Measurements from ENCODE around the gene CAPN3. TPM values are rescaled to one million over a fixed set of nuclear protein-coding genes. Genes with fewer than 3 reads are reported as not detected.

Gene CAPN3
- total and polyA plus RNA-seq, 4 donors: 19.2 to 46.7 (median 35.2) TPM

DNA sequence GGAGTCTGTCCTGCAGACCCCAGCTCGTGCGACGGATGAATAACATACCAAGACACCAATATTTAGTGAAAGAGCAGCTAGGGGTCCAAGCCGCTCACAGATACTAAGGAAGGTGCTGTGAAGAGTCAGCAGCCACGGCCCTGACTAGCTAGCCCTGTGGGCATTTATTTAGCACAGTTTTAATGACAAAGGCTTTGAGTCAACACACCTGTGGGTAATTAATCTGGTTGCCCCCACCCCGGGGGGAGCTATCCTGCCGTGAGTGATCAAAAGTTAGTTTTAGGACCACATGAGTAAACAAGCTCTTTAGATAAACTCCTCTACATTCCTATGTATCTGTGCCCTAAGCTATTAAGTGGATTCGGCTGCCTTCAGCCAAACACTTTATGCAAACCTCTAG, 18.7 kb downstream of the CAPN3 start:
- Histone ChIP-seq H3K4me1 (ENCODE audit: control insufficient read depth, insufficient read depth, low read length) (no peaks in the 10 kb centered on the region), H3K36me3 (ENCODE audit: control insufficient read depth, insufficient read depth, low read length) (no peaks in the 10 kb centered on the region), H3K9me3 (ENCODE audit: control insufficient read depth, insufficient read depth, low read length) (no peaks in the 10 kb centered on the region), H3K27me3 (ENCODE audit: control insufficient read depth, insufficient read depth, low read length) (no peaks in the 10 kb centered on the region), H3K4me3 (ENCODE audit: low read depth, low read length) (no peak overlapping the region), H3K27ac (ENCODE audit: low read depth, low read length) (no peak overlapping the region)
- no peak for DNase-seq (ENCODE audit: low read depth in 4 of 6, low spot score in 6 of 6)
- WGBS (ENCODE audit: insufficient coverage): 73% methylated on average over 2 of the region's 8 CpGs

DNA sequence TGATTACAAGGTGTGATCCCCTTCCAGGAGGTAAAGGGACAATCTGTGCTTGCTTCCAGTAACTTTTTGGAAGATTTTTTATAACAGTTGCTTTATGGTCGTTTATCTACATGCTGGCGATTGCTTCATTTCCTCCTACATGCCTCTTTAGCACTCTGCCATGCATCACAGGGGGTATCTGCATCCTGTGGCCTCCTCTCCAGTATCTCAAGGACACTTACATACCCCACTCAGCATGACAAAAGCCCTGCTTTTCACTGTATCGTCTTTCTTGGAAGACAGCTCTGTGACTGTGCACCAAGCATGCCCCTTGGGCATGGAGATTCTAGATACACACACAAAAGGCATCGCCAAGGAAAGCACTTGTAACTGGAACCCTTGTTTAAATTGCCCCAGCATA, 25.3 kb downstream of the CAPN3 start:
- Histone ChIP-seq H3K9me3 (ENCODE audit: control insufficient read depth, insufficient read depth, low read length) (no peaks in the 10 kb centered on the region), H3K36me3 (ENCODE audit: control insufficient read depth, insufficient read depth, low read length) (no peaks in the 10 kb centered on the region), H3K4me3 (ENCODE audit: low read depth, low read length) (no peak overlapping the region), H3K4me1 (ENCODE audit: control insufficient read depth, insufficient read depth, low read length) (no peaks in the 10 kb centered on the region), H3K27me3 (ENCODE audit: control insufficient read depth, insufficient read depth, low read length) (no peaks in the 10 kb centered on the region), H3K27ac (ENCODE audit: low read depth, low read length) (no peak overlapping the region)
- no peak for DNase-seq (ENCODE audit: low read depth in 4 of 6, low spot score in 6 of 6)
- WGBS (ENCODE audit: insufficient coverage): 55% methylated on average over 3 of the region's 4 CpGs

DNA sequence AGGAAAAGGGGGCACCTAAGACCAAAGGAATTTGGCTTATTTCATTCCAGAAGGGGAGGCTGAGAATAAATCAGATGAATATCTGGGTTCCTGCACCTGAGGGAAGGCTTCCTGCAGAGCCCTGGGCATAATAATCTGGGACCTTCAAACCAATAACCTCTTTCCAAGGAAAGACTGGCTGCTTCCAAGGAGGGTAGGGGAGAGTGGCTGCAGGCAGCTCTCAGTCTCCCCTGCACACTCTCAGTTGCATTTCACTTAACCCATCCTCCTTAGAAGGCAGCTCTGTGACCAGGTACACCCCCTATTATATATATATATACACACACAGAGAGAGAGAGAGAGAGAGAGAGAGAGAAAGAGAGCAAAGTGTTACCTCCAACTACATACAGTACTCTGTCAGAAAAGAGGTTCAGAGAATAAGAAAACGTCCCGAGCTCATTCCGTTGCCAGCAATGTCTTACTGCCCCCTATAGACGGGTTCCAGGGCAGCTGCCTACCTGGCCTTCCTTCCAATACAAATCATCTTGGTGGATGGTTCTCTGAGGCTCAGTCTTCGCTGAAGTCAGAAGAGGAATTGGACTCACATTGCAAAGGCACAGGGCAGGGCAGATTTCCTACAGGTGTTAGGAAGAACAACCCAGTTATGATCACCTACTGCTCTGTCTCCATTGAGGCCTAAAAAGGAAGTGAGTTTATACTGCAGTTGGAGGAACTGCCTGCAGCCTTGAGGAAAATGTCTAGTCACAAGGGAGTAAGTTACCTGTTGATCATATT, 26.1 kb downstream of the CAPN3 start:
- no peaks in the 10 kb centered on the region for H3K36me3 ChIP-seq (ENCODE audit: control insufficient read depth, insufficient read depth, low read length)
- peak in 2 of 6 donors; percentile 18 to 54 for DNase-seq (ENCODE audit: low read depth in 4 of 6, low spot score in 6 of 6)
- H3K9me3 ChIP-seq (ENCODE audit: control insufficient read depth, insufficient read depth, low read length): no peaks in the 10 kb centered on the region
- no peak overlapping the region for H3K4me3 ChIP-seq (ENCODE audit: low read depth, low read length)
- H3K27ac ChIP-seq (ENCODE audit: low read depth, low read length): no peak overlapping the region
- no peaks in the 10 kb centered on the region for H3K4me1 ChIP-seq (ENCODE audit: control insufficient read depth, insufficient read depth, low read length)
- H3K27me3 ChIP-seq (ENCODE audit: control insufficient read depth, insufficient read depth, low read length): no peaks in the 10 kb centered on the region
- 11% methylated on average over 5 of the region's 5 CpGs for WGBS (ENCODE audit: insufficient coverage)

DNA sequence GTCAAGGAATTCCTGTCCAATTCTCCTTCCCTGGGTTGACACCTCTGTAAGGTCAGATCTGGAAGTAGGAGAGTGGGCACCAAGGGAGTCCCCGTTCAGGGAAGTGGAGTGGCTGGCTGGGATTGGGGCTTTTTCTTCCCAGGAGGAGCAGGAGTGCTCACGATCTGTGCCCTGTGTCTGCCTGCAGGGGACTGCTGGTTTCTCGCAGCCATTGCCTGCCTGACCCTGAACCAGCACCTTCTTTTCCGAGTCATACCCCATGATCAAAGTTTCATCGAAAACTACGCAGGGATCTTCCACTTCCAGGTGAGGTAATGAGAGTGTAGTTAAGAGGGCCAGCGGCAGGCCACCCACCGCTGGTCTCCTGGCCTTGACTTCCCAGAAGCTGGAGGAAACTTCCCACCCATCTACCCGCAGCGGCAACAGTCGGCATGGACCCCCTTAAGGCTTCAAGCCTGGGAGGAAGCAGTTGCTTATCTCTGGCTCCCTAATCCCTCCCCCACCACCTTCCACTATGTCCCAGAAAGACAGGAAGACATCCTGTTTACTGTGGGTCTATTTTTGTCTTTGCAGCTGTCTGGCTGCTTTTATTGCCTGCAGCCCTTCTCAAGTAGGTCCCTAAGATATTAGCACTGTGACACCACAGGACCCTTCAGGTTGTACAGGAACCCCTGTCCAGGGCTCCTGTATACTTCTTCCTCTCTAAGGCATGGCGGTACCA, 26.8 kb downstream of the CAPN3 start:
- WGBS (ENCODE audit: insufficient coverage): 89% methylated on average over 5 of the region's 12 CpGs

DNA sequence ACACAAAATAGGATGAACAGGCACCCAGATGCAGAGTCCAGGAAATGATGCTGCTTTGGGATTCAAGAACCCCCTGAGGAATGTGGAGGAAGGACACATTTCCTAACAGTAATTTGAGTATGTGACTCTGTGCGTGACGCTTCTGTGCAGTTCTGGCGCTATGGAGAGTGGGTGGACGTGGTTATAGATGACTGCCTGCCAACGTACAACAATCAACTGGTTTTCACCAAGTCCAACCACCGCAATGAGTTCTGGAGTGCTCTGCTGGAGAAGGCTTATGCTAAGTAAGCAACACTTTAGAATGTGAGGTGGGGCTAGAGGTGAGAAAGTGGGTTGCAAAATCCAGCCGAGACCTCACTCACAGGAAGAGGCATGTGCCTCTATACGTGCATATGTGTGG, 28.3 kb downstream of the CAPN3 start:
- Histone ChIP-seq H3K27ac (ENCODE audit: low read depth, low read length) (no peak overlapping the region), H3K9me3 (ENCODE audit: control insufficient read depth, insufficient read depth, low read length) (no peaks in the 10 kb centered on the region), H3K4me3 (ENCODE audit: low read depth, low read length) (no peak overlapping the region), H3K27me3 (ENCODE audit: control insufficient read depth, insufficient read depth, low read length) (no peaks in the 10 kb centered on the region), H3K4me1 (ENCODE audit: control insufficient read depth, insufficient read depth, low read length) (no peaks in the 10 kb centered on the region), H3K36me3 (ENCODE audit: control insufficient read depth, insufficient read depth, low read length) (no peaks in the 10 kb centered on the region)
- DNase-seq (ENCODE audit: low read depth in 4 of 6, low spot score in 6 of 6): no peak
- 92% methylated on average over 3 of the region's 8 CpGs for WGBS (ENCODE audit: insufficient coverage)

More for the DNA sequence above, 26.8 kb downstream of the CAPN3 start:
- DNase-seq (ENCODE audit: low read depth in 4 of 6, low spot score in 6 of 6): no peak
- Histone ChIP-seq H3K4me1 (ENCODE audit: control insufficient read depth, insufficient read depth, low read length) (no peaks in the 10 kb centered on the region), H3K9me3 (ENCODE audit: control insufficient read depth, insufficient read depth, low read length) (no peaks in the 10 kb centered on the region), H3K27ac (ENCODE audit: low read depth, low read length) (no peak overlapping the region), H3K27me3 (ENCODE audit: control insufficient read depth, insufficient read depth, low read length) (no peaks in the 10 kb centered on the region), H3K4me3 (ENCODE audit: low read depth, low read length) (no peak overlapping the region), H3K36me3 (ENCODE audit: control insufficient read depth, insufficient read depth, low read length) (no peaks in the 10 kb centered on the region)

DNA sequence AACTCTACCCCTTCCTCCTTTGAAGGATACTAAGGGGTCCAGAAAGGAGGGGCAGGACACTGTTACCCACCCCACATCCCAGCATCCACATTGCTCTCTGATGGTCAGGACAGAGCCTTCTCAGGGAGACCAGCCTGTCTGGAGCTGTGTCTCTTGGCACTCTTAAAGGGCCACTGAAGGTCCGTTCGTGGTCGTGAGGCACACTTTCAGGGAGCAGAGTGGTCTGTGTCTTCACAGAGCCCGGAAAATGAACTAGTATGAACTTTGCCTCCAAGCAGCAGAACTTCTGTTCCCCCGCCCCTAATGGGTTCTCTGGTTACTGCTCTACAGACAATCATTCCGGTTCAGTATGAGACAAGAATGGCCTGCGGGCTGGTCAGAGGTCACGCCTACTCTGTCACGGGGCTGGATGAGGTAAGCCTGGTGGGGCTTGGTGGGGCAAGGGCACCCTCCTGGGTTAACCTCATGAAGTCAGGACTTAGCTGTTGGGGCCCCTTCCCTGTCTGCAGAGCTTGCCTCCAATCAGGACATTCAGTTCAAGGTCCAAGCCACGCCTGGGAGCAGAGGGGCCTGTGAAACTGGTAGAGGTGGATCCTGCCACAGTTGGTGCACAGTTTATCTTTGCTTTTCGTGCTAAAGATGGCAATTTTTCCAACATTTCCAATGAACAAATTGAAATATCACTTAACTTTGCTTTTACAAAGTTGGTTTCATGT, 33.2 kb downstream of the CAPN3 start:
- DNase-seq (ENCODE audit: low read depth in 4 of 6, low spot score in 6 of 6): no peak
- no peak overlapping the region for H3K27ac ChIP-seq (ENCODE audit: low read depth, low read length)
- 83% methylated on average over 9 of the region's 11 CpGs for WGBS (ENCODE audit: insufficient coverage)
- H3K9me3 ChIP-seq (ENCODE audit: control insufficient read depth, insufficient read depth, low read length): no peaks in the 10 kb centered on the region
- H3K36me3 ChIP-seq (ENCODE audit: control insufficient read depth, insufficient read depth, low read length): no peaks in the 10 kb centered on the region
- no peaks in the 10 kb centered on the region for H3K4me1 ChIP-seq (ENCODE audit: control insufficient read depth, insufficient read depth, low read length)
- H3K4me3 ChIP-seq (ENCODE audit: low read depth, low read length): no peak overlapping the region
- H3K27me3 ChIP-seq (ENCODE audit: control insufficient read depth, insufficient read depth, low read length): no peaks in the 10 kb centered on the region

DNA sequence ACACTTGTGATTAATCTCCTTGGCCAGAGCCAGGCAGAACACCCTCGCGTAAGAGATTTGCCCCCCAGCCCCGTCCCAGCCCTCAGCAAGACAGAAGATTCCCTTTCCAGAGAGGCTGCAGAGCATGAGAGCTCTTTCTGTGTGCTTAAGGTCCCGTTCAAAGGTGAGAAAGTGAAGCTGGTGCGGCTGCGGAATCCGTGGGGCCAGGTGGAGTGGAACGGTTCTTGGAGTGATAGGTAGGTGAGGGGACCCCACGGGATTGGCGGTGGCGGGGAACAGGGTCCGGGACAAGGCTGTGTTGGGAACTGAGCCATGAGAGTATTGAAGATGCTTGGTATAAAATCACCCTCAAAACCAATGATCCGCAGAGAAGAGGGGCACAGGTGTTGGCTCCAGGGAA, 34.8 kb downstream of the CAPN3 start:
- no peaks in the 10 kb centered on the region for H3K36me3 ChIP-seq (ENCODE audit: control insufficient read depth, insufficient read depth, low read length)
- H3K4me3 ChIP-seq (ENCODE audit: low read depth, low read length): no peak overlapping the region
- H3K4me1 ChIP-seq (ENCODE audit: control insufficient read depth, insufficient read depth, low read length): no peaks in the 10 kb centered on the region
- 89% methylated on average over 10 of the region's 13 CpGs for WGBS (ENCODE audit: insufficient coverage)
- H3K27me3 ChIP-seq (ENCODE audit: control insufficient read depth, insufficient read depth, low read length): no peaks in the 10 kb centered on the region
- DNase-seq (ENCODE audit: low read depth in 4 of 6, low spot score in 6 of 6): no peak
- H3K9me3 ChIP-seq (ENCODE audit: control insufficient read depth, insufficient read depth, low read length): no peaks in the 10 kb centered on the region
- no peak overlapping the region for H3K27ac ChIP-seq (ENCODE audit: low read depth, low read length)

DNA sequence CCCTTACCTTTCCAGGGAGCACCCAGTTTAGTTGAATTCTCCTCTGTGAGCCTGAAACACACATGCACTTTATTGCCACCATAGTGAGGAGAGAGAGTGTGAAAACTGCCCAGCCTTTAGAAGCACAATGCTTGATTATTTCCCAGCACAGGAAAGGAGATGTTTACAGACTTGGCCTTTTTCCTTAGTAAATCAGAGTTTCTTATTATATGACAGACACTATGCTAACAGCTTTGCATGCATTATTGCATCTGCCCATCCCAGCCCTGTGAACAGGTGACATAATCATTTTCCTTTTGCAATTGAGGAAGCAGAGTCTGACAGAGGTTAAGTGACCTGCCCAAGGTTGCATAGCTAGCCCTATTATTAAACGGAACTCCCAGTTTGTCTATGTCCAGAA, 36.5 kb downstream of the CAPN3 start:
- Histone ChIP-seq H3K4me3 (ENCODE audit: low read depth, low read length) (no peak overlapping the region), H3K9me3 (ENCODE audit: control insufficient read depth, insufficient read depth, low read length) (no peaks in the 10 kb centered on the region), H3K27ac (ENCODE audit: low read depth, low read length) (no peak overlapping the region), H3K4me1 (ENCODE audit: control insufficient read depth, insufficient read depth, low read length) (no peaks in the 10 kb centered on the region), H3K36me3 (ENCODE audit: control insufficient read depth, insufficient read depth, low read length) (no peaks in the 10 kb centered on the region), H3K27me3 (ENCODE audit: control insufficient read depth, insufficient read depth, low read length) (no peaks in the 10 kb centered on the region)
- DNase-seq (ENCODE audit: low read depth in 4 of 6, low spot score in 6 of 6): no peak
- WGBS (ENCODE audit: insufficient coverage): 100% methylated on average over 1 of the region's 1 CpG

DNA sequence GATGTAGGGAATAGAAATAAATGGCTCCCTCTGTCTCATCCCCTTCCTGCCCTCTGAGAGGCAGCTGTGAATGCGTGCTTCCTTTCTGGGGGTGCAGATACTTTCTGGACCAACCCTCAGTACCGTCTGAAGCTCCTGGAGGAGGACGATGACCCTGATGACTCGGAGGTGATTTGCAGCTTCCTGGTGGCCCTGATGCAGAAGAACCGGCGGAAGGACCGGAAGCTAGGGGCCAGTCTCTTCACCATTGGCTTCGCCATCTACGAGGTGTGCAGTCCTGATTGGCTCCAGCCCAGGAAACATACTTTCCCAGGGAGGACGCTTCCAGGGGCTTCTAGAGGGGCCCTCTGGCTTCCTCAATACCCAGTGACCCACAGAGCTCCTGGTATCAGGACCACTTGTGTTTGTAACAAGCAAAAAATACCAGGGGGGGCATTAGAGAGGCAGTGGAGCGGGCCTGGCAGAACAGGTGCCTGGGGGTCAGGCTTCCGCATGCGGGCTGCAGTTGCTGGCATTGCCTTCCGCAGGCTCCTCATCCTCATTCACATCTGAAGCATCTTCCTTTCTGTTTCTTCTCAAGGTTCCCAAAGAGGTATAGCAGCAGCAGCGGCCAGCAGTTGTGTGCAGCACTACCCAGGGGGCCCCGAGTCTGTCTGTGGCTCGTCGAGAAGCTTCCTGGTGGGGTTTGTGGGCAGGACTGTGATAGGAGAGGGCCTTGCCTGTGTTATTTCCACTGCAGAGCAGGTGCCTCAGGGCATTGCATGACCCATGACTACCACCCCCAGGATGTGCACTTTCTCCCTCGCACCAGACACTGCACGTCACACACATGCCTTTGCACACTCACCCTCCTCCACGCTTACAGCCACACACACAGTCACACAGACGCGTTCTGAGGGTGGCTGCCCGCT, 42.5 kb downstream of the CAPN3 start:
- no peak overlapping the region for H3K27ac ChIP-seq (ENCODE audit: low read depth, low read length)
- DNase-seq (ENCODE audit: low read depth in 4 of 6, low spot score in 6 of 6): no peak
- no peaks in the 10 kb centered on the region for H3K9me3 ChIP-seq (ENCODE audit: control insufficient read depth, insufficient read depth, low read length)
- peaks cover 11% of the 10 kb centered on the region for H3K36me3 ChIP-seq (ENCODE audit: control insufficient read depth, insufficient read depth, low read length)
- 85% methylated on average over 18 of the region's 24 CpGs for WGBS (ENCODE audit: insufficient coverage)
- no peaks in the 10 kb centered on the region for H3K27me3 ChIP-seq (ENCODE audit: control insufficient read depth, insufficient read depth, low read length)
- no peak overlapping the region for H3K4me3 ChIP-seq (ENCODE audit: low read depth, low read length)
- no peaks in the 10 kb centered on the region for H3K4me1 ChIP-seq (ENCODE audit: control insufficient read depth, insufficient read depth, low read length)
